Skin of body (tissue), 2 donors: ENCODE results near the gene EEF1AKMT3. TPM values are rescaled to one million over a fixed set of nuclear protein-coding genes. Genes with fewer than 3 reads are reported as not detected.

ENCODE experiments used
- DNase-seq: peaks from one replicate; lab custom pipeline; 2025; lab: John Stamatoyannopoulos, UW
- total RNA-seq: library from RNA; depleted of rRNA; stranded (reverse); fragments of >200 nt; gene quantifications from one replicate; pipeline ENCODE4 v1.2.3, GENCODE V29; 2014

Gene EEF1AKMT3
- total RNA-seq, 1 donor from 2014 or later = 8.9 TPM

- DNase-seq = no peak
These were observed 9.8 kb downstream of the EEF1AKMT3 start for GRCh38 chr12:57782243-57782607.

GRCh38 chr12:57782608-57783465 lies 10.4 kb downstream of the EEF1AKMT3 start, which contains the start of gene TSFM:
TSS of gene TSFM (plus strand) at chr12:57782787. CDS start at chr12:57782802, 15 bp downstream.
- peak; percentile 90 for DNase-seq

GRCh38 chr12:57783466-57783801 lies 11.0 kb downstream of the EEF1AKMT3 start:
- DNase-seq = no peak

- DNase-seq = no peak
These were observed 11.4 kb downstream of the EEF1AKMT3 start for GRCh38 chr12:57783861-57784260.

DNA sequence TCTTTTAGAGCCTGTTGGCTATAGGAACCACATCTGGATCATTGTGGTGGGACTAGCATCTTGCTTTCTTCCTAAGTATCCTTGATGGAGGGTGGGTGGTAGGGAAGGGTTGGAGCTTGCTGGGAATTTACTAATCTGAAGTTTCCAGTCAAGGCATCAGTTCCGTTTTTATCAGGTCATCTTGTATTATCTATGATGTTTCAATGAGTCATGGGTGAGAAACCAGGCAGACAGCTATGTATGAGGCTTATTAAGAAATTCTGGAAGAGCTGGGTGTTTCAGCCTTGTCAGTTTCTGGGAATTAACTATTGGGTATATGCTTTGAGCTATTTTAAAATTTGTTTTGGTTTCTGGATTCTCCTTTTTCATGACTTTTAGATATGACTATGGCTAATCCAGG lies 21.5 kb downstream of the EEF1AKMT3 start:
- no peak for DNase-seq

DNA sequence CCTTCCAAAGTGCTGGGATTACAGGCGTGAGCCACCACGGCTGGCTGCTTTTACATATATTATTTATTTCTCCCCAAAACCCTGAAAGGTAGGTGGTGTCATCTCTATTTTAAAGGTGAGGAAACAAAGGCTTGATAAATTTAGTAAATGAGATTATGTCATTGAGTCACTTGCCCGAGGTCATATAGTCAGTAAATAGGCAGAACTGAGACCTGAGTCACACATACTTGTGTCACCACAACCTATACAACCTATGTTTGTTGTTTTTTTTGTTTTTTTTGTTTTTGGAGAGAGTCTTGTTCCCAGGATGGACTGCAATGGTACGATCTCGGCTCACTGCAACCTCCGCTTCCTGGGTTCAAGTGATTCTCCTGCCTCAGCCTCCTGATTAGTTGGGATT lies 22.9 kb downstream of the EEF1AKMT3 start:
- DNase-seq = no peak

GRCh38 chr12:57796996-57797395 lies 24.6 kb downstream of the EEF1AKMT3 start:
- peak; percentile 27 for DNase-seq

DNA sequence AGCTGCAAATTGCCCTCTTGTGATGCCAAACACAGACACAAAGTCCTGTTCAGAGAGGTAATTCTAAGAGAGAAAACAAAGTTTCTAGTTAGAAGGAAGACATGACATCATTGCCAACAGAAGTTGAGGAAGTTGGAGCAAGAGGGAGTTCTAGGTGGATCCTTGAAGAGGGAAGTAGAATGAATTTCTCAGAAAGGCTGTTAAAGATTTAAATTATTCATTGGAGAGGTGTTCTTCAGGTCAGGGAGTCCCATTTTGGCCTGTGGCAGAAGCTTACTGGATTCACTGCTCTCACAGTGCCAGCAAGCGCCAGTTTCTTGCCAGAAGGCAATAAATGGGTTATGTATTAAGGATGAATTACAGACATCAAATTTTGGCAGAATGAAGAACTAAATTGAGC lies 25.5 kb downstream of the EEF1AKMT3 start:
- DNase-seq = no peak

DNA sequence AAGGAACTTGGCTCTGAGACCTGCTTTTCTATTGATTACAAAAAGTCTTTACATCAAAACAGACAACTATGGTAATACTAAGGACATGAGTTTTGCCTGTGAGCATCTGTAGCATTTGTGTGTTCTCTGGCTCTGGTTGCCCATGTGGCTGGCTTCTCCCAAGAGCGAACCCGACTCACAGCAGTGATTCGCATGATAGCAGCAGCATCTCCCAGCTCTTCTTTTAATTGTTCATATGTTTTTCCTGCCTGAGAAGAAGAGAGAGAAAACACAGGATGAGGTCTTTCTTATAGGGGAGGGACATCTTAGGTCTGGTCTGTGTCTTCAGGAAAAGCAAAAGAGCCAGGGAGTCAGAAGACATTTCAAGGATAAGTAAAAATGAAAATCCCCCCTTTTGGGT lies 28.6 kb downstream of the EEF1AKMT3 start:
- no peak for DNase-seq

- no peak for DNase-seq
These were observed 30.2 kb downstream of the EEF1AKMT3 start for GRCh38 chr12:57802607-57803006.

DNA sequence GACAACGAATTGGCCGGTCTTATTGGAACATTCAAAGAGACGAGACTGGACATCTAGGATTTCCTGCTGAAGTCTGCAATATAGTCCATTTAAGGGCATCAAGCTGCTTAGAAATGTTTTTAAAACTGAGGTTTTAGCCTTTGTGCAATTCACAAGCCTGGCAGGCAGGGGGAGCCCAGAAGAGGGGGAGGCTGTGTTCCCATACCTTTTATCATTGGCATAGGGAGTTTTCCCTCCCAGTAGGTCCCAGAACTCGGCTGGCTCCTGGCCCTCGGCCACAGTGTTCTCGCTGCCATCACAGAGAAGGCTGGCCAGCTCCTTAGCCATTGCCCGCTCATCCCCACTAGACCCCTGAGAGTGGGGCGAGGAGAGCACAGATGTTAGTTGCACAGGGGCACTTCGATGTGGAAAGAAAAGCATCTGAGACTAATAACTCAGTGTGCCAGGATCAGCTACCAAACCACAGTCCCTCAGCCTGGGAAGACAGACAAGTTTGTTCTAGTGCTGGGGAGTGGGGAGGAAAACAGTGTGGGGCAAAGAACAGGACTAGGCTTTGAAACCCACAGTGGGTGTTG lies 31.0 kb downstream of the EEF1AKMT3 start:
- DNase-seq = no peak

GRCh38 chr12:57806677-57807076 lies 34.3 kb downstream of the EEF1AKMT3 start:
- DNase-seq = no peak

DNA sequence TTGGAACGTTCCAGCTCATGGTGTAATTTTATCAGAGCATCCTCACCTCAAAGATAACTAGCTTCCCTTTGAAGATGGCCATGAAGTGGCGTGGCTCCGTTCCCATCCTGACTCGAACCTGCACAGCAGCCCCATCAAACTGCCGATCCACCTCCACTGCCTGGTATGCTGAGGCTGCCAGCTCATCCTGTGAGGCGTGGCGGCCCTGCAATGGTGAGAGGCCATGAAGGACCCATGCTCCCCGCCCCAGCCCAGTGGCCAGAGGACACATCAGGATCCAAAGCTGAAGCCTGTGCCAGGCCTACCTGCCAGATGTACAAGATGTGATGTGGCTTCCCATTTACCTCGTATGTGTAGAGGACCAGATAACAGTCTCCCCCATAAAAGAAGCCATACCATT lies 34.9 kb downstream of the EEF1AKMT3 start:
- no peak for DNase-seq

DNA sequence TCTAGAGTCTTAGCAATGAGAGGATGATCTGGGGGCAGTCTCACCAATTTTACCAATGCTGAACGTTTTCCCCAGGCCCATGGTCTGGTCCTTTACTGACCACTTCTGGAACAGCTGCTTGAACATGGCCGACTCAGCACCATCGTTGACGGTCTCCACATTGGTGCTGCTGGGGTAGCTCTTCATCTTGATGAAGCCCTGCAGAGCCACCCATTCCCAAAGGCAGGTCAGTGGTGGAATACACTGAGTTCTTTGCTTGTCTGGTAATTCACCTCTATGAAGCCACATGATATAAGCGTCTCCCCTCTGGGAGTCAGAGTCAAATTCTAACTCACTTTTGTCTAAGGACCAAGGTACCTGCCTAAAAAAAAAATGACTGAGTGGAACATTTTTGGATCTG lies 35.9 kb downstream of the EEF1AKMT3 start:
- DNase-seq = no peak

DNA sequence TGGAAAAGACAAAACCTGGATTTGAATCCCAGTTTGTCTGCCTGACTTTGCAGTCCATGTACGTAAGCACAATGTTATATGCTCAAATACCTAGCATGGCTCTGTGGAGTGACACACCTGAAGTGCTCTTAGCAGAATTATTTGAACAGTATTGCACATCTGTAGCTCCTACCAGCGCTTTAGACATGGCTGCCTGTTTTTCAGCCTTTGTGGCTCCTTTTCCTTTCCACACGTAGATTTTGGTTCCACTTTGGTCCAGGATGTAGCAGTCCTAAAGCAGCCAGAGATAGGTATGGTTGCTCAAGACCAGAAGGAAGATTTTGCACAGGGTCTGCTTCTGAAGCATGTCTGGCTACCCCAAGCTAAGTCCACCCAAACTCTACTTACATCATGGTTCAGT lies 37.0 kb downstream of the EEF1AKMT3 start:
- no peak for DNase-seq

DNA sequence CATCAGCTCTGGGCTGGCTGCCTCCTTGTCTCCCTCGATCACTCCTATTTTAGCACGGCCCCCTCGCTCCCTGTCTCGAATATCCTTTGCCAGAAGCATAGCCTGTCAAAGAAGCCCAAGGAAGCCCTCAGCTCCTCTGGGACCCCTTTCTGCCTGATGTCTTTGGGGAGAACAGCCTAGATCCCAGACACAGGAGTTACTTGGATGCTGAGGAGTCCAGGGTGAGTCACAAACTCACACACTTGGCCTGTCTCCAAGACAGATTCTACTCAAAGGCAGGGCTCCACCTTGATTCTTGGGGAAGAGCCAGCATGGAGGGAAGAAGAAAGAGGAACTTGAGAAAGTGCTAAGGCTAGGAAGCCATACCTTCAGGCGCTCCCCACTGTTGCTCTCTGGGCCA lies 38.0 kb downstream of the EEF1AKMT3 start:
- no peak for DNase-seq

DNA sequence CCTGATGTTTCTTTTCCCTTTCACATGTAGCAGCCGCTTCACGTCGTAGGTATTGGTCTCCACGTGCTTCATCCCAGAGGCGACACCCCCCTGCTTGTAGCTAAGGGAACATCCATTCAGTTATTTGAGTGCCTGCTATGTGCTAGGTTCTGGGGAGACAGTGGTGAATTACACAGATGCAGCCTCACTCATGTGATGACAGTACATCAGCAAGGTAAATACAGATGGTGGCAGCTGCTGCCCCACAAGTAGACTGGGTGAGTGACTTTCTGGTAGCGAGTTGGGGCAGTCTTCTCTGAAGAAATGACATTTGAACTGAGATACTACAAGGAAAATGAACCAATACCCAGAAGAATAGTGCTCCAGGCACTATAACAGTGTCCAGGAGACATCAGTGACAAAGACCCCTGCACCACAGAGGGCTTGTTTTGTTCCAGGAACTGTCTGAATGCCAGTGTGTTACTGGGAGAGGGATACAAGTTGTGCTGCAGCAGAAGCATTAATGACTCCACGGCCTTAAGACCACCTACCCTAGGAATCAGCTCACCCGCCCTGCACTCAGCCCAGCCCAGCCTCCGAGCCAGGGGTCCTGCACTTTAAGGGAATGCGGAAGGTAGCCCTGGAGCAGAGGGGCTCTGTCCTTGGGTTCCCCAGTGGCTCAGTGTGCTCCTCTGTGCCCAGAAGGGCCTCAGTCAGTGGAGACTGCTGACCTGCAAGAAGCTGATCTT lies 38.8 kb downstream of the EEF1AKMT3 start:
- DNase-seq = no peak

GRCh38 chr12:57813111-57813970 lies 40.9 kb downstream of the EEF1AKMT3 start:
- DNase-seq = no peak

- DNase-seq = no peak
These were observed 41.8 kb downstream of the EEF1AKMT3 start for GRCh38 chr12:57813971-57814772.

- no peak for DNase-seq
These were observed 43.0 kb downstream of the EEF1AKMT3 start for GRCh38 chr12:57815177-57816000.
